8988T (cell line): Measurements from ENCODE around the gene APOBEC3C.
"Not testable (repeated sequence)": the region's sequence is repeated elsewhere in the genome, so short reads cannot be mapped to it uniquely, and the experiment has no call there.

Experiments used
- DNase-seq: peaks from one replicate; pipeline ENCODE4 v3.0.0; 2011

APOBEC3C gene

DNA sequence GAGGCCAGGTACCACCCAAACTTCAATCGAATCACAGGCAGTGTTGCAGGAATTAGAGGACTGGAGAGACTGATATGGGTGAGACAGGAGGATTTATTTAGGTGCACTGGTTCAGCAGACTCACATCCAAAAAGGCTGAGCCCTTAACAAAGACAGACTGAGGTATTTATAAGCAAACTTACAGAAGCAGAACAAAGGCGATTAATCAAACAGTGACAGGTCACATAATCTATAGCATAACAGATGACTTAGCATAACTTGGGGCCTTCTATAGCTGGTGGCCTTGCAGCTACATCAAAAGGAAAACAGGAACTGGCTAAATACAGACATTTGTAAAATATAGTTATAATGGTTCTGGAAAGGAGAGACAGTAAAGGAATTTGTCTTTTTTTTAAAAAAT, 29.8 kb upstream of the APOBEC3C start:
- no peak for DNase-seq

GRCh38 chr22:38984784-38985757, 29.0 kb upstream of the APOBEC3C start:
- DNase-seq: not testable (repeated sequence)

- DNase-seq: no peak
These were observed 27.4 kb upstream of the APOBEC3C start for GRCh38 chr22:38986629-38987028.

DNA sequence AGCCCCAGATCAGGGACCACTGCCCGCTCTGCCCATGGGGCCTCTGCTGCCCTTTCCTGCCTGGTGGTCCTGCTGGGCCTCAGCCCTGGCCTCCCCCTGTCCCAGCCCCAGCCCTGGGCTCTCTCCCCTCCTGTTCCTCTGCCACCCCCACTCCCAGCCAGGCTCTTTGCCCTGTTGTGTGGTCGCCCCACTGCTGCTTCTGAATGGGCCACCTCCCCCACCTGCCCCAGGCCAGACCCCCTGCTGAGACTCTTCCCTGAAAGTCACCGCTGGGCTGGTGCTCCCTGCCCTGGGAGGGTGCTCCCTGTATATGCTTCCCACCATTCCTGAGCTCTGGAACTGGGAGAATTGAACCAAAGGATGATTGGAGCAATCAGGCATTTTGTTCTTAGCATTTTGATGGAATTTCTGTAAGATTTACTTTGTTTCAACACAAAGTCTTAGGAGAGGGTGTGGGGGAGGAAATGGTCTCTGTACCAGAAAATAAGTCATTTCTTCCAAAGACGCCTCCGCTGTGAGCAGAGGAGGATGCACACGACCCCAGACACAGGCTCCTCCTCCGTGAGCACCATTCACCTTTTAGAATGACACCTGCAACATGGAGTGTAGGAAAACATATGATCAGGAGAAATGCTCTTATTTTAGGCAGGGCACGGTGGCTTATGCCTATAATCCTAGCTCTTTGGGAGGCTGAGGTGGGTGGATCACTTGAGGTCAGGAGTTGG, 26.7 kb upstream of the APOBEC3C start:
- DNase-seq: no peak

GRCh38 chr22:38989466-38989865, 24.6 kb upstream of the APOBEC3C start:
- DNase-seq: no peak

DNA sequence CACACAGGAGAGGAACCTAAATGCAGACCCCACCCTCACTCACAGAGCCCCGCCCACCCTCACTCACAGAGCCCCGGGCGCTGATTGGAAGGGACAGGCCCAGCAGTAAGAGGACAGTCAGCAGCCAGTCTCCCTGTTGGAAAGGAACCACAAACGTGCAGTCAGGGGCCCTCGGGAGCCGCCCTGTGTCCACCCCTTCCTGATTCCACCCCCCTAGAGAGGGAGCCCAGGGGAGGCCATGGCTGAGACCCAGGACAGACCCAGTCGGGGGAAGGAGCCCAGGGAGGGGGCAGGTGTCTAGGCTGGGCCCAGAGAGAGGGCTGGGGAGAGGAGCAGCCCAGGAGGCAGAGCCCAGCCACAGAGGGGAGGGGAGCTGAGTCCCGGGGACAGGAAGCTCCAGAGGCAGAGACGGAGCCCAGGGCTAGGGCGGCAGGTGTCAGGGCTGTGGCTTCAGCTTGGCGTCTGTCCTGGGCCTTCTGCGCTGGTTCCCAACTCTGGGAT, 21.1 kb upstream of the APOBEC3C start:
- DNase-seq: not testable (repeated sequence)

GRCh38 chr22:38996105-38996504, 18.0 kb upstream of the APOBEC3C start:
- no peak for DNase-seq

DNA sequence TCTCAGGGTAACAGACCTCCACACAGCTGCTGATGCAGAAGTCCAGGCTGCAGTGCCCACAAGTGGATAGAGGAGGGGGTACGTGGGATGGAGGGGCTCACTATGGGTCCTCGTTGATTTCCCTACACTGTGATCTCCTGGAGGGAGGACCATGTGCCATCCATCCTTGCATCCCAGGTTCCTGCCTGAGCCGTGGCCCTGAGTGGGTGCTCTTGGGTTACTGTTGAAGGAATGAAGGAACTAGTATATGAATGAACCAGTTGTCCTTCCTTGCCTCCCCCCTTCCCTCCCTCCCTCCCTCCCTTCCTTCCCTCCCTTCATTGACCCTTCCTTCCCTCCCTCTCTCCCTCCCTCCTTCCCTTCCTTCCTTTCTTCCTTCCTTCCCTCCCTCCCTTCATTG, 16.5 kb upstream of the APOBEC3C start:
- no peak for DNase-seq

- peak; percentile 61 for DNase-seq
These were observed 10.9 kb upstream of the APOBEC3C start for GRCh38 chr22:39003165-39003638.

- no peak for DNase-seq
These were observed 6.9 kb upstream of the APOBEC3C start for GRCh38 chr22:39007177-39007576.

- not testable (repeated sequence) for DNase-seq
These were observed 5.7 kb upstream of the APOBEC3C start for GRCh38 chr22:39008271-39008850.

GRCh38 chr22:39010946-39011345, 3.1 kb upstream of the APOBEC3C start:
- no peak for DNase-seq

- DNase-seq: no peak
These were observed 1.2 kb upstream of the APOBEC3C start for GRCh38 chr22:39012533-39013511.

GRCh38 chr22:39013561-39013941, 506 bp upstream of the APOBEC3C start:
- DNase-seq: not testable (repeated sequence)

DNA sequence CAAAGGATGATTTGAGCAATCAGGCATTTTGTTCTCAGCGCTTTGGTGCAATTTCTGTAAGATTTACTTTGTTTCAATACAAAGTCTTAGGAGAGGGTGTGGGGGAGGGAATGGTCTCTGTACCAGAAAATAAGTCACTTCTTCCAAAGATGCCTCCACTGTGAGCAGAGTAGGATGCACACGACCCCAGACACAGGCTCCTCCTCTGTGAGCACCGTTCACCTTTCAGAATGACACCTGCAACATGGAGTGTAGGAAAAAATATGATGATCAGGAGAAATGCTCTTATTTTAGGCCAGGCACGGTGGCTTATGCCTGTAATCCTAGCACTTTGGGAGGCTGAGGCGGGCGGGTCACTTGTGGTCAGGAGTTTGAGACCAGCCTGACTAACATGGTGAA, 665 bp downstream of the APOBEC3C start:
- not testable (repeated sequence) for DNase-seq

DNA sequence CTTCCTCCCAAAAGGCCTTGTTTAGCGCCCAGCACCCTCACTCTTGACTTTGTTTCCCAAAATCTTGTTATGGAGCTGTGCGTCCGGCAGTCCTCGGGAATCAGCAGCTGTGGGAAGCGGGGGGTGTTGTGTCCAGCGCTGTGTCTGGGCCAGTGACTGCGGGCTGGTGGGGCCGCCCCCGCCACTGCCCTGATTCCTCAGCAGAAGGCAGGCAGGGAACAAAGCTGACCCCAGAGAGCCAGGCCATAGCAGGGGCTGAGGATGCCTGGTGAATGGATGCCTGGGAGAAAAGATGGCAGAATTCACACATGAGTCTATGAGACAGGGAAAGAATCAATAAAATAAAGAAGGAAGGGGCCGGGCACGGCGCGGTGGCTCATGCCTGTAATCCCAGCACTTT, 2.5 kb downstream of the APOBEC3C start:
- no peak for DNase-seq

DNA sequence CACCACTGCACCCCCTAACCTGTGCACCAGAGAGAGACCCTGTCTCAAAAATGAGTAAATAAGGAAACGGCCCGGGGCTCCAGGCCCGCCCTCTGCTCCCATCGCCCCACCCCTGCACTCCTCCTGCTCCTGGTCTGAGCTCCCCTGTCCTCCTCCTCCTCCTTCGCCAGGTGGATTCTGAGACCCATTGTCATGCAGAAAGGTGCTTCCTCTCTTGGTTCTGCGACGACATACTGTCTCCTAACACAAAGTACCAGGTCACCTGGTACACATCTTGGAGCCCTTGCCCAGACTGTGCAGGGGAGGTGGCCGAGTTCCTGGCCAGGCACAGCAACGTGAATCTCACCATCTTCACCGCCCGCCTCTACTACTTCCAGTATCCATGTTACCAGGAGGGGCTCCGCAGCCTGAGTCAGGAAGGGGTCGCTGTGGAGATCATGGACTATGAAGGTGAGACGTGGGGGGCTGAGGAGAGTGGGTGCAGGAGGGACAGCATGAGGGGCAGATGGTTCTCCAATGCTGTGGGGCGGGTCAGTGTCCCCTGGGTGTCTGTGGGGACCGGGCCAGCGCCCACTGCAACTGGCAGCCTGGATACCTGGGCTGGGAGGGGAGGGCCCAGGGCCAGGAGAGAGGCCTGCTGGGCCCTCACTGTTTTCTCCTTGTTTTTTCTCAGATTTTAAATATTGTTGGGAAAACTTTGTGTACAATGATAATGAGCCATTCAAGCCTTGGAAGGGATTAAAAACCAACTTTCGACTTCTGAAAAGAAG, 3.7 kb downstream of the APOBEC3C start:
- no peak for DNase-seq

DNA sequence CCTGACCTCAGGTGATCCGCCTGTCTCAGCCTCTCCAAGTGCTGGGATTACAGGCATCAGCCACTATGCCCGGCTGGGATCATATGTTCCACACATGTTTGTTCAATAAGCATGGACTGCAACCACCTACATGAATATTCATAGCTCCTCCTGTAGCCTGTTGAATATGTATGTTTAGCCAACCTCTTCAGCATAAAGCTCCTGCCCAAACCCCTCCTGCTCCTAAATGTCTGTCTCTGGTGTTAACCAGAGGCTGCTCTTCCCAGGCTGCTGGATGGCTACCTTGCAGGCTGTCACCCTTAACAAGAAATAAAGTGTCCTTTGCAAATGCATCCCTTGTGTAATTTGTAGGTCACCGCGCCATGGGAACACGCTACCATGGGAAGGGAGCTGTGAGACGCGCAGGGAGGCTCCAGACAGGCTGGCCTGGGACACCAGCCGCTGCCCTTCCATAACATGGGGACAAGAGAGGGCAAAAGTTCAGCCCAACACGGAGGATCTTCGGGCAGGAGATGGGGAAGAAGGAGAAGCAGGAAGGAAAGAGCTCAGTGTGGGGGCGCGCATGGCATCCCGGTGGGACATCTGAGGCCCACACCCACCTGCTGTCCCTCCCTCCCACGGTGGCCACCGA, 6.1 kb downstream of the APOBEC3C start:
- DNase-seq: not testable (repeated sequence)

- peak; percentile 27 for DNase-seq
These were observed 7.6 kb downstream of the APOBEC3C start for GRCh38 chr22:39021552-39022250.
